A673 (cell line): ENCODE measurements around the gene GALNS.

Experiments
- EZH2 ChIP-seq: fragments of 200-600 bp; sonication (generic); IDR thresholded peaks from 2 replicates; pipeline ENCODE4 v1.6.1; 2017; ENCODE audit warnings: borderline replicate concordance, low read depth, mild to moderate bottlenecking, mixed read lengths, antibody characterized with exemption, low read length; ENCODE audit not compliant: poor library complexity, severe bottlenecking
- TF ChIP-seq, protein P1 (sequence below): fragments of 300-800, 200-600 bp; sonication (generic); conservative IDR thresholded peaks from 2 replicates; pipeline ENCODE4 v1.5.1; 2017; ENCODE audit warnings: low read depth, mild to moderate bottlenecking, antibody characterized with exemption, low read length, moderate library complexity, mixed read lengths

GRCh38 chr16:88785106-88785924 lies 71.4 kb downstream of the GALNS start, which contains the start of gene PIEZO1:
- TF ChIP-seq, protein P1, sequence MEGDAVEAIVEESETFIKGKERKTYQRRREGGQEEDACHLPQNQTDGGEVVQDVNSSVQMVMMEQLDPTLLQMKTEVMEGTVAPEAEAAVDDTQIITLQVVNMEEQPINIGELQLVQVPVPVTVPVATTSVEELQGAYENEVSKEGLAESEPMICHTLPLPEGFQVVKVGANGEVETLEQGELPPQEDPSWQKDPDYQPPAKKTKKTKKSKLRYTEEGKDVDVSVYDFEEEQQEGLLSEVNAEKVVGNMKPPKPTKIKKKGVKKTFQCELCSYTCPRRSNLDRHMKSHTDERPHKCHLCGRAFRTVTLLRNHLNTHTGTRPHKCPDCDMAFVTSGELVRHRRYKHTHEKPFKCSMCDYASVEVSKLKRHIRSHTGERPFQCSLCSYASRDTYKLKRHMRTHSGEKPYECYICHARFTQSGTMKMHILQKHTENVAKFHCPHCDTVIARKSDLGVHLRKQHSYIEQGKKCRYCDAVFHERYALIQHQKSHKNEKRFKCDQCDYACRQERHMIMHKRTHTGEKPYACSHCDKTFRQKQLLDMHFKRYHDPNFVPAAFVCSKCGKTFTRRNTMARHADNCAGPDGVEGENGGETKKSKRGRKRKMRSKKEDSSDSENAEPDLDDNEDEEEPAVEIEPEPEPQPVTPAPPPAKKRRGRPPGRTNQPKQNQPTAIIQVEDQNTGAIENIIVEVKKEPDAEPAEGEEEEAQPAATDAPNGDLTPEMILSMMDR: peak; percentile 79
- TF ChIP-seq EZH2: no peak
